ENCODE results near the gene ZNF888.

GRCh38 chr19:52910648-52911047 is 12.6 kb downstream of the ZNF888 start:
- TF ChIP-seq, protein P1, sequence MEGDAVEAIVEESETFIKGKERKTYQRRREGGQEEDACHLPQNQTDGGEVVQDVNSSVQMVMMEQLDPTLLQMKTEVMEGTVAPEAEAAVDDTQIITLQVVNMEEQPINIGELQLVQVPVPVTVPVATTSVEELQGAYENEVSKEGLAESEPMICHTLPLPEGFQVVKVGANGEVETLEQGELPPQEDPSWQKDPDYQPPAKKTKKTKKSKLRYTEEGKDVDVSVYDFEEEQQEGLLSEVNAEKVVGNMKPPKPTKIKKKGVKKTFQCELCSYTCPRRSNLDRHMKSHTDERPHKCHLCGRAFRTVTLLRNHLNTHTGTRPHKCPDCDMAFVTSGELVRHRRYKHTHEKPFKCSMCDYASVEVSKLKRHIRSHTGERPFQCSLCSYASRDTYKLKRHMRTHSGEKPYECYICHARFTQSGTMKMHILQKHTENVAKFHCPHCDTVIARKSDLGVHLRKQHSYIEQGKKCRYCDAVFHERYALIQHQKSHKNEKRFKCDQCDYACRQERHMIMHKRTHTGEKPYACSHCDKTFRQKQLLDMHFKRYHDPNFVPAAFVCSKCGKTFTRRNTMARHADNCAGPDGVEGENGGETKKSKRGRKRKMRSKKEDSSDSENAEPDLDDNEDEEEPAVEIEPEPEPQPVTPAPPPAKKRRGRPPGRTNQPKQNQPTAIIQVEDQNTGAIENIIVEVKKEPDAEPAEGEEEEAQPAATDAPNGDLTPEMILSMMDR (IDR thresholded peaks at IDR 0.05) = no peak
- TF ChIP-seq NPAS2 (CRISPR knock-in tag; IDR thresholded peaks at IDR 0.05; ENCODE audit: borderline replicate concordance) (no peak), ZSCAN20 (CRISPR knock-in tag; IDR thresholded peaks at IDR 0.05) (no peak), POLR2A (IDR thresholded peaks at IDR 0.05; ENCODE audit: low read length) (no peak), EP300 (IDR thresholded peaks at IDR 0.05) (no peak), RCOR1 (IDR thresholded peaks at IDR 0.05; ENCODE audit: low read depth, low read length) (no peak), REST (IDR thresholded peaks at IDR 0.05) (no peak), CHD2 (IDR thresholded peaks at IDR 0.05; ENCODE audit: low read length, partially characterized antibody) (no peak), MYC (IDR thresholded peaks at IDR 0.05; ENCODE audit: borderline replicate concordance, low read length) (no peak), HOXB13 (CRISPR knock-in tag; IDR thresholded peaks at IDR 0.05; ENCODE audit: low read depth) (no peak), BHLHE40 (IDR thresholded peaks at IDR 0.05; ENCODE audit: low read depth, low read length) (no peak), PBX3 (IDR thresholded peaks at IDR 0.05) (no peak)
